Cardiac muscle cell (in vitro differentiated cells and primary cell): Measurements from ENCODE around the gene TLK2. TPM values are rescaled to one million over a fixed set of nuclear protein-coding genes. Genes with fewer than 3 reads are reported as not detected.

ENCODE experiments used
- DNase-seq, 2 donors: peaks; one replicate each; pipeline versions ENCODE4 v3.0.0 to v3.0.0-alpha.2; 2010 to 2017; ENCODE audit warnings: low read depth in 1 of 2, low spot score in 1 of 2
- H3K27ac ChIP-seq: fragments of 200-600 bp; sonication (generic); 2 replicates; pipeline ENCODE4 v1.5.1; 2016
- H3K27me3 ChIP-seq: fragments of 200-600 bp; sonication (generic); 2 replicates; pipeline ENCODE4 v1.6.0; 2016; ENCODE audit warnings: control low read depth
- H3K36me3 ChIP-seq: fragments of 200-600 bp; sonication (generic); 2 replicates; pipeline ENCODE4 v1.5.1; 2016; ENCODE audit warnings: control low read depth
- H3K4me1 ChIP-seq: fragments of 200-600 bp; sonication (generic); 2 replicates; pipeline ENCODE4 v1.8.1; 2017; ENCODE audit warnings: low read depth, mild to moderate bottlenecking, mixed run types
- H3K4me3 ChIP-seq: fragments of 200-600 bp; sonication (generic); 2 replicates; pipeline ENCODE4 v1.5.1; 2016; ENCODE audit warnings: mild to moderate bottlenecking
- H3K9me3 ChIP-seq: fragments of 200-600 bp; sonication (generic); 2 replicates; pipeline ENCODE4 v1.5.1; 2017; ENCODE audit warnings: low read depth, mild to moderate bottlenecking, control low read depth
- CTCF ChIP-seq: IDR thresholded peaks from 2 replicates; pipeline ENCODE4 v1.5.1; 2012; ENCODE audit warnings: low read depth, mild to moderate bottlenecking, low read length
- polyA plus RNA-seq: library from polyadenylated mRNA; unstranded; fragments of >200 nt; fragmentation: Nextera tagmentation; extraction: Ambion mirVana; gene quantifications from 2 replicates; pipeline ENCODE4 v1.2.1, GENCODE V29; 2016
- total RNA-seq: library from RNA; depleted of rRNA; stranded (reverse); fragments of >200 nt; gene quantifications from 2 replicates; pipeline ENCODE4 v1.2.3, GENCODE V29; 2016

The TLK2 gene
- total and polyA plus RNA-seq, 2 experiments from 2014 or later: 36.8 to 43.1 TPM

- no peak for TF ChIP-seq CTCF
- Histone ChIP-seq H3K27me3 (no peaks in the 10 kb centered on the region), H3K9me3 (no peaks in the 10 kb centered on the region), H3K4me1 (peaks cover 18% of the 10 kb centered on the region), H3K4me3 (peak within 1 kb of the TSS; percentile 44), H3K36me3 (peaks cover 4% of the 10 kb centered on the region), H3K27ac (peak within 1 kb of the TSS; percentile 86)
- peak; percentile 67 to 87 for DNase-seq
These were observed 148.7 kb downstream of the TLK2 start, which contains the start of gene MRC2 for GRCh38 chr17:62627219-62627903. MRC2 (plus strand) TSS chr17:62627670; CDS start chr17:62627803, 133 bp downstream.

DNA sequence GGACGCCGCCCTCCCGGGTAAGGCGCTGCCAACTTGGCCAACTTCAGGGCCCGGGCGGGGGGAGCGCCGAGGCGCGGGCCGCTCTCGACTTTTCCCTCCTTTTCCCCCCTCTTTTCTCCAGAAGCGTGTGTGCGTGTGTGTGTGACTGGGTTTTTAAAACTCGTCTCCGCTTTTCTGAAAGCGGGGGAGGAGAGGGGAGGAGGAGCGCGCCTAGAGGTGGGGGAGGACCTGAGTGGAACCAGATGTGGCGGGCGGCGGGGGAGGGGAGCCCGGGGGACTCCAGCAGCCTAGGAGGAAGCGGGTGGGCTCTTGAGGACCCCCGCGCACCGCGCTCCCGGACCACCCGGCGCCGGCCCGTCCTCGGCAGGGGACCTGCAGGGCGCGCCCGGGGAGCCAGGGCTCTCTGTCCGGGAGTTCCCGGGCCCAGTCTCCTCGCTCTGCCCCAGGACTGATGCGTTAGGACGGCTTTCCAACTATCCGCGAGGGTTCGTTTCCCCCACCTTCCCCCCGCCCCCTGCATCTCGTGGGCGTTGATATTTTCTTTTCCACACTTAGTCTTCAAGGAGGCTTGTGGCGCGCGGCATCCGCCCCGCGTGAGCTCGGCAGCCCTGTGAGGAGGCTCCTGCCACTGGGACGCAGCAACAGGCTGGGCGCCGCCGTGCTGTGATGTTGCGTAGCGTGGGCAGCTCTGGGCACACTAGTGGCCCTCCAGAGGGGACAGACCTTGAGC, 149.4 kb downstream of the TLK2 start:
- TF ChIP-seq CTCF: no peak
- Histone ChIP-seq H3K27ac (peak overlapping the region; percentile 86), H3K27me3 (no peaks in the 10 kb centered on the region), H3K9me3 (no peaks in the 10 kb centered on the region), H3K4me1 (peaks cover 23% of the 10 kb centered on the region), H3K4me3 (peak overlapping the region; percentile 44), H3K36me3 (peaks cover under 1% of the 10 kb centered on the region)
- peak; percentile 50 to 85 for DNase-seq

- peak overlapping the region; percentile 86 for H3K27ac ChIP-seq
- TF ChIP-seq CTCF: no peak
- H3K4me1 ChIP-seq: peaks cover 23% of the 10 kb centered on the region
- no peaks in the 10 kb centered on the region for H3K9me3 ChIP-seq
- DNase-seq: peak; percentile 64 to 71
- H3K4me3 ChIP-seq: peak overlapping the region; percentile 44
- H3K27me3 ChIP-seq: no peaks in the 10 kb centered on the region
- H3K36me3 ChIP-seq: no peaks in the 10 kb centered on the region
These were observed 150.4 kb downstream of the TLK2 start for GRCh38 chr17:62628831-62629555.

- peak in 1 of 2 donors; percentile 23 for DNase-seq
- no peaks in the 10 kb centered on the region for H3K36me3 ChIP-seq
- TF ChIP-seq CTCF: no peak
- peak overlapping the region; percentile 86 for H3K27ac ChIP-seq
- no peaks in the 10 kb centered on the region for H3K27me3 ChIP-seq
- no peaks in the 10 kb centered on the region for H3K9me3 ChIP-seq
- peak overlapping the region; percentile 44 for H3K4me3 ChIP-seq
- H3K4me1 ChIP-seq: peaks cover 23% of the 10 kb centered on the region
These were observed 151.1 kb downstream of the TLK2 start for GRCh38 chr17:62629556-62630364.
